HepG2 (cell line): ENCODE data around the gene ALDH2. TPM values are rescaled to one million over a fixed set of nuclear protein-coding genes. Genes with fewer than 3 reads are reported as not detected.

ENCODE experiments used
- IRF2 ChIP-seq: IDR thresholded peaks from 2 replicates; pipeline ENCODE4 v1.6.1; 2018; ENCODE audit warnings: missing genetic modification reagents, missing compliant biosample characterization
- MYPOP ChIP-seq: sonication (generic); formaldehyde crosslinking; IDR thresholded peaks from 2 replicates; pipeline ENCODE4 v1.8.1; 2023; ENCODE audit warnings: mild to moderate bottlenecking, moderate library complexity, missing genetic modification reagents
- NCOR1 ChIP-seq: fragments of 200-600 bp; sonication (generic); IDR thresholded peaks from 2 replicates; pipeline ENCODE4 v1.7.0; 2017; ENCODE audit warnings: antibody characterized with exemption, low read length, borderline replicate concordance
- NFAT5 ChIP-seq: sonication (generic); formaldehyde crosslinking; IDR thresholded peaks from 2 replicates; pipeline ENCODE4 v1.4.0; 2020; ENCODE audit warnings: missing genetic modification reagents
- NFKB2 ChIP-seq: sonication (generic); formaldehyde crosslinking; IDR thresholded peaks from 2 replicates; pipeline ENCODE4 v1.4.0; 2020; ENCODE audit warnings: missing genetic modification reagents, borderline replicate concordance
- PCBP1 ChIP-seq: fragments of 200-400 bp; formaldehyde crosslinking; IDR thresholded peaks from 2 replicates; pipeline ENCODE4 v1.6.1; 2017; ENCODE audit warnings: mild to moderate bottlenecking, low read depth, low read length, borderline replicate concordance
- PLRG1 ChIP-seq: fragments of 450-650 bp; conservative IDR thresholded peaks from 2 replicates; pipeline ENCODE4 v1.6.1; 2016
- ZNF282 ChIP-seq: fragments of 450-650 bp; IDR thresholded peaks from 2 replicates; pipeline ENCODE4 v1.6.1; 2018; ENCODE audit not compliant: partially characterized antibody
- ZNF329 ChIP-seq: sonication (generic); formaldehyde crosslinking; IDR thresholded peaks from 2 replicates; pipeline ENCODE4 v1.9.0; 2021; ENCODE audit warnings: low read depth, mild to moderate bottlenecking, missing genetic modification reagents
- ZNF569 ChIP-seq: sonication (generic); formaldehyde crosslinking; IDR thresholded peaks from 2 replicates; pipeline ENCODE4 v1.5.0; 2020; ENCODE audit warnings: mild to moderate bottlenecking, missing genetic modification reagents, moderate library complexity, borderline replicate concordance
- polyA plus RNA-seq, 8 experiments: library from polyadenylated mRNA; depleted of rRNA in 3 of 8; stranded (reverse) in 7 of 8; unstranded in 1 of 8; fragments of >200 nt; fragmentation: Illumina TruSeq in 4 of 8; extraction: Trizol in 4 of 8; gene quantifications; 2 replicates each; pipeline versions ENCODE4 v1.2.1 to v1.2.3, GENCODE V29; 2011 to 2016; ENCODE audit warnings: low read depth in 4 of 8, missing spikeins in 1 of 8, mixed read lengths in 1 of 8; ENCODE audit not compliant: insufficient read depth in 1 of 8
- total RNA-seq, 5 experiments: library from RNA; depleted of rRNA; stranded (reverse); fragments of >200 nt; fragmentation: Illumina TruSeq; extraction: Trizol; gene quantifications; 2 replicates each; pipeline ENCODE4 v1.2.3, GENCODE V29; 2016; ENCODE audit warnings: low read depth in 1 of 5
- TF ChIP-seq, protein P1 (sequence below): IDR thresholded peaks from 2 replicates; pipeline ENCODE4 v1.4.0; 2020; ENCODE audit warnings: mild to moderate bottlenecking, missing genetic modification reagents
- TF ChIP-seq, protein P2 (sequence below), 2 experiments: fragments of 450-650 bp in 1 of 2; sonication (generic) in 1 of 2; formaldehyde crosslinking; IDR thresholded peaks; 2 replicates each; pipeline versions ENCODE4 v1.5.0 to v1.8.0; 2020 to 2022; ENCODE audit warnings: mild to moderate bottlenecking in 1 of 2, missing genetic modification reagents in 1 of 2
- TF ChIP-seq, protein P3 (sequence below): sonication (generic); formaldehyde crosslinking; IDR thresholded peaks from 2 replicates; pipeline ENCODE4 v1.8.0; 2022; ENCODE audit warnings: mild to moderate bottlenecking, missing genetic modification reagents, moderate library complexity
- TF ChIP-seq, protein P4 (sequence below): sonication (generic); formaldehyde crosslinking; conservative IDR thresholded peaks from 2 replicates; pipeline ENCODE4 v1.5.0; 2020; ENCODE audit warnings: missing genetic modification reagents

ALDH2 gene
- total and polyA plus RNA-seq, 2 of the 13 experiments (the other 11 are each of a cell fraction or from before 2014, with no cell fraction given) = 78.8 to 103 TPM

DNA sequence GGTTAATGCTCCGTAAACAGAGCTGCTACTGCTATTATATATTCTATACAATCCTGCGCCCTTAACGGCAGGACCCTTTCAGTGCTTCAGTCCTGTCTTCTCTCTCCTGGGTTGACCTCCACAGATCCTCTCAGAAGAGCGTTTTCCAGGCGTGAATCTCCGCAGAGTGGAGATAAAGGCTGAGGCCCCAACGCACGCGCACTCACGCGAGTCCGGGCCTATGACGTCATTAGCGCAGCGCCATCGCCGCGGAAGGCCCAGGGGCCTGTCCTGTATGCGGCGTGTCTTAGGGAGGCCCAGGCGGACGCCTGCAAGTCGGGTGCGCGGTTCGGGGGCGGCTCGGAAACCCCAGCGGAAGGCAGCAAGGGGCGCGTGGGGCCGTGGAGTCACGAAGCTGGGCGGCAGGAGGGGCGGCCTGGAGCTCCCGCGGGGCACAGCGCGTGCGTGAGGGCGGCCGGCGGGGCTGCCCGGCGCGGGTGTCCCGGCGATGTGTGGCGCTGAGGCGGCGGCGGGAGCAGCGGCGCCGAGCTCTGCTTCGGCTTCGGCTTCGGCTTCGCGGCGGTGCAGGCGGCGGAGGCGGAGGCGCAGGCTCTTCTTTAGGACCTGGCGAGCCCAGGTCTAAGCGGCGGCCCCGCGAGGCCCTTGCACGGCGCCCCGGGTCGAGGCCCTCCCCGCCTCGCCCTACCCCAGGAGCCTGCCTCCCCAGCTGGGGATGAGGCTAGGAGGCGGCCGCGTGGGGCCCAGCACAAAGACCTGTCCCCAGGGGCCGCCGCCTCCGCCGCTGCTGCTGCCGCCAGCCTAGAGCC, 75.2 kb downstream of the ALDH2 start, which contains the start of gene MAPKAPK5 (continued):
- peak; percentile 83; the same call in 1 of the 2 replicates for TF ChIP-seq PCBP1
- peak; percentile 98 for TF ChIP-seq IRF2 (CRISPR knock-in tag)
- TF ChIP-seq NCOR1 = no peak
- no peak for TF ChIP-seq PLRG1
- TF ChIP-seq NFAT5 = no peak
- TF ChIP-seq, protein P1, sequence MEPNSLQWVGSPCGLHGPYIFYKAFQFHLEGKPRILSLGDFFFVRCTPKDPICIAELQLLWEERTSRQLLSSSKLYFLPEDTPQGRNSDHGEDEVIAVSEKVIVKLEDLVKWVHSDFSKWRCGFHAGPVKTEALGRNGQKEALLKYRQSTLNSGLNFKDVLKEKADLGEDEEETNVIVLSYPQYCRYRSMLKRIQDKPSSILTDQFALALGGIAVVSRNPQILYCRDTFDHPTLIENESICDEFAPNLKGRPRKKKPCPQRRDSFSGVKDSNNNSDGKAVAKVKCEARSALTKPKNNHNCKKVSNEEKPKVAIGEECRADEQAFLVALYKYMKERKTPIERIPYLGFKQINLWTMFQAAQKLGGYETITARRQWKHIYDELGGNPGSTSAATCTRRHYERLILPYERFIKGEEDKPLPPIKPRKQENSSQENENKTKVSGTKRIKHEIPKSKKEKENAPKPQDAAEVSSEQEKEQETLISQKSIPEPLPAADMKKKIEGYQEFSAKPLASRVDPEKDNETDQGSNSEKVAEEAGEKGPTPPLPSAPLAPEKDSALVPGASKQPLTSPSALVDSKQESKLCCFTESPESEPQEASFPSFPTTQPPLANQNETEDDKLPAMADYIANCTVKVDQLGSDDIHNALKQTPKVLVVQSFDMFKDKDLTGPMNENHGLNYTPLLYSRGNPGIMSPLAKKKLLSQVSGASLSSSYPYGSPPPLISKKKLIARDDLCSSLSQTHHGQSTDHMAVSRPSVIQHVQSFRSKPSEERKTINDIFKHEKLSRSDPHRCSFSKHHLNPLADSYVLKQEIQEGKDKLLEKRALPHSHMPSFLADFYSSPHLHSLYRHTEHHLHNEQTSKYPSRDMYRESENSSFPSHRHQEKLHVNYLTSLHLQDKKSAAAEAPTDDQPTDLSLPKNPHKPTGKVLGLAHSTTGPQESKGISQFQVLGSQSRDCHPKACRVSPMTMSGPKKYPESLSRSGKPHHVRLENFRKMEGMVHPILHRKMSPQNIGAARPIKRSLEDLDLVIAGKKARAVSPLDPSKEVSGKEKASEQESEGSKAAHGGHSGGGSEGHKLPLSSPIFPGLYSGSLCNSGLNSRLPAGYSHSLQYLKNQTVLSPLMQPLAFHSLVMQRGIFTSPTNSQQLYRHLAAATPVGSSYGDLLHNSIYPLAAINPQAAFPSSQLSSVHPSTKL (CRISPR knock-in tag) = peak; percentile 70
- TF ChIP-seq ZNF282 = no peak
- TF ChIP-seq, protein P2, sequence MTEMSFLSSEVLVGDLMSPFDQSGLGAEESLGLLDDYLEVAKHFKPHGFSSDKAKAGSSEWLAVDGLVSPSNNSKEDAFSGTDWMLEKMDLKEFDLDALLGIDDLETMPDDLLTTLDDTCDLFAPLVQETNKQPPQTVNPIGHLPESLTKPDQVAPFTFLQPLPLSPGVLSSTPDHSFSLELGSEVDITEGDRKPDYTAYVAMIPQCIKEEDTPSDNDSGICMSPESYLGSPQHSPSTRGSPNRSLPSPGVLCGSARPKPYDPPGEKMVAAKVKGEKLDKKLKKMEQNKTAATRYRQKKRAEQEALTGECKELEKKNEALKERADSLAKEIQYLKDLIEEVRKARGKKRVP (CRISPR knock-in tag; IDR thresholded peaks at IDR 0.05) = peak in 1 of 2 experiments; percentile 54; a peak in 1 of 4 replicates
- TF ChIP-seq ZNF569 (CRISPR knock-in tag) = no peak
- TF ChIP-seq, protein P3, sequence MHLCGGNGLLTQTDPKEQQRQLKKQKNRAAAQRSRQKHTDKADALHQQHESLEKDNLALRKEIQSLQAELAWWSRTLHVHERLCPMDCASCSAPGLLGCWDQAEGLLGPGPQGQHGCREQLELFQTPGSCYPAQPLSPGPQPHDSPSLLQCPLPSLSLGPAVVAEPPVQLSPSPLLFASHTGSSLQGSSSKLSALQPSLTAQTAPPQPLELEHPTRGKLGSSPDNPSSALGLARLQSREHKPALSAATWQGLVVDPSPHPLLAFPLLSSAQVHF = no peak
- peak; percentile 67; the same call in 1 of the 2 replicates for TF ChIP-seq NFKB2 (CRISPR knock-in tag)
- peak; percentile 73 for TF ChIP-seq MYPOP (CRISPR knock-in tag)
- 0 out of 2 replicates have a peak, but pooled peaks have one; percentile 44 for TF ChIP-seq ZNF329 (CRISPR knock-in tag)
- TF ChIP-seq, protein P4, sequence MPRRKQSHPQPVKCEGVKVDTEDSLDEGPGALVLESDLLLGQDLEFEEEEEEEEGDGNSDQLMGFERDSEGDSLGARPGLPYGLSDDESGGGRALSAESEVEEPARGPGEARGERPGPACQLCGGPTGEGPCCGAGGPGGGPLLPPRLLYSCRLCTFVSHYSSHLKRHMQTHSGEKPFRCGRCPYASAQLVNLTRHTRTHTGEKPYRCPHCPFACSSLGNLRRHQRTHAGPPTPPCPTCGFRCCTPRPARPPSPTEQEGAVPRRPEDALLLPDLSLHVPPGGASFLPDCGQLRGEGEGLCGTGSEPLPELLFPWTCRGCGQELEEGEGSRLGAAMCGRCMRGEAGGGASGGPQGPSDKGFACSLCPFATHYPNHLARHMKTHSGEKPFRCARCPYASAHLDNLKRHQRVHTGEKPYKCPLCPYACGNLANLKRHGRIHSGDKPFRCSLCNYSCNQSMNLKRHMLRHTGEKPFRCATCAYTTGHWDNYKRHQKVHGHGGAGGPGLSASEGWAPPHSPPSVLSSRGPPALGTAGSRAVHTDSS (CRISPR knock-in tag) = 0 out of 2 replicates have a peak, but pooled peaks have one; percentile 26
